HepG2 (cell line): Measurements from ENCODE around the gene TNFAIP3. TPM values are rescaled to one million over a fixed set of nuclear protein-coding genes. Genes with fewer than 3 reads are reported as not detected.

Experiments used
- ATAC-seq: fragments of 200-7000 bp; cut with Tn5 transposase; 3 replicates; pipeline ENCODE4 v1.9.1; 2020; ENCODE audit warnings: mild to moderate bottlenecking, moderate library complexity
- BruUV-seq: library from RNA; stranded (reverse); fragments of 400-500 nt; replicated peaks from 2 replicates; lab custom pipeline; 2021; lab: Mats Ljungman, UMichigan
- CTCF ChIA-PET: fragments of 300-600 bp; formaldehyde crosslinking; extraction: SDS; loops from one replicate; lab custom pipeline; 2021; ENCODE audit warnings: low total read pairs, inconsistent platforms, low intra/inter-chr PET ratio; lab: Yijun Ruan, JAX
- POLR2A ChIA-PET: fragments of 350-600 bp; sonication (Branson Sonifier 250); formaldehyde crosslinking; loops from one replicate; lab custom pipeline; 2020; ENCODE audit warnings: antibody characterized with exemption, inconsistent platforms; lab: Yijun Ruan, JAX
- DNase-seq: peaks from one replicate; pipeline ENCODE4 v3.0.0-alpha.2; 2015; ENCODE audit warnings: low spot score
- FAIRE-seq: peaks from 3 replicates; lab custom pipeline; 2011; peaks lifted over from hg19 to GRCh38; lab: Jason Lieb, UNC
- H2AFZ ChIP-seq: one replicate; pipeline ENCODE4 v1.6.1; 2011; ENCODE audit warnings: low read length, inconsistent platforms
- H3K27ac ChIP-seq: fragments of 300-600 bp; 3 replicates; pipeline ENCODE4 v1.8.0; 2011; ENCODE audit warnings: mixed run types, mild to moderate bottlenecking, mixed read lengths, low read length, inconsistent platforms; ENCODE audit not compliant: insufficient read depth; ENCODE audit errors: extremely low read length
- H3K27me3 ChIP-seq, 2 experiments: fragments of 200-600 bp in 1 of 2; 2 replicates in 1 of 2; 3 replicates in 1 of 2; pipeline versions ENCODE4 v1.6.0 to v1.8.0; 2011; ENCODE audit warnings: low read length in 2 of 2, mild to moderate bottlenecking in 2 of 2, moderate library complexity in 2 of 2, inconsistent platforms in 1 of 2; ENCODE audit not compliant: insufficient read depth in 2 of 2, control insufficient read depth in 1 of 2
- H3K36me3 ChIP-seq, 2 experiments: fragments of 200-600 bp in 1 of 2; replicated peaks in 1 of 2; 2 replicates in 1 of 2; 3 replicates in 1 of 2; pipeline versions ENCODE4 v1.5.1 to v1.8.0; 2011; ENCODE audit warnings: low read length in 2 of 2, inconsistent platforms in 1 of 2; ENCODE audit not compliant: insufficient read depth in 2 of 2, control insufficient read depth in 1 of 2
- H3K4me1 ChIP-seq: 2 replicates; pipeline ENCODE4 v1.5.1; 2012; ENCODE audit warnings: low read length, inconsistent platforms; ENCODE audit not compliant: insufficient read depth
- H3K4me2 ChIP-seq: 2 replicates; pipeline ENCODE4 v1.6.0; 2011; ENCODE audit warnings: low read depth, low read length, inconsistent platforms
- H3K4me3 ChIP-seq, 3 experiments: fragments of 200-600 bp in 1 of 3; sonication (generic), shearing (Covaris generic) in 1 of 3; replicated peaks in 1 of 3; 2 replicates each; pipeline ENCODE4 v1.5.1; 2011 to 2016; ENCODE audit warnings: low read length in 3 of 3, inconsistent platforms in 2 of 3, low read depth in 2 of 3, mild to moderate bottlenecking in 2 of 3, control low read depth in 1 of 3, mixed read lengths in 1 of 3; ENCODE audit not compliant: insufficient read depth in 1 of 3
- H3K79me2 ChIP-seq: one replicate; pipeline ENCODE4 v1.6.1; 2011; ENCODE audit warnings: low read length, inconsistent platforms; ENCODE audit not compliant: insufficient read depth
- H3K9ac ChIP-seq: 2 replicates; pipeline ENCODE4 v1.6.0; 2011; ENCODE audit warnings: mild to moderate bottlenecking, low read depth, low read length, inconsistent platforms; ENCODE audit not compliant: insufficient read depth
- H3K9me3 ChIP-seq: 2 replicates; pipeline ENCODE4 v1.5.1; 2012; ENCODE audit warnings: mild to moderate bottlenecking, low read length
- H4K20me1 ChIP-seq: 2 replicates; pipeline ENCODE4 v1.6.0; 2011; ENCODE audit warnings: inconsistent platforms, mild to moderate bottlenecking, low read length, moderate library complexity; ENCODE audit not compliant: insufficient read depth
- ATF4 ChIP-seq, 2 experiments: fragments of 450-650 bp in 1 of 2; sonication (generic) in 1 of 2; formaldehyde crosslinking; IDR thresholded peaks; 2 replicates each; pipeline versions ENCODE4 v1.5.0 to v1.8.0; 2020 to 2022; ENCODE audit warnings: mild to moderate bottlenecking in 1 of 2, missing genetic modification reagents in 1 of 2
- GTF3A ChIP-seq: sonication (generic); formaldehyde crosslinking; conservative IDR thresholded peaks from 2 replicates; pipeline ENCODE4 v1.4.0; 2020; ENCODE audit warnings: mild to moderate bottlenecking, missing genetic modification reagents
- IRX3 ChIP-seq: sonication (generic); formaldehyde crosslinking; IDR thresholded peaks from 2 replicates; pipeline ENCODE4 v1.8.1; 2023; ENCODE audit warnings: mild to moderate bottlenecking, low read depth, missing genetic modification reagents, borderline replicate concordance
- ISL2 ChIP-seq: sonication (generic); formaldehyde crosslinking; IDR thresholded peaks from 2 replicates; pipeline ENCODE4 v1.5.0; 2020; ENCODE audit warnings: missing genetic modification reagents
- JUND ChIP-seq: sonication (generic); formaldehyde crosslinking; IDR thresholded peaks from 2 replicates; pipeline ENCODE4 v1.8.0; 2022; ENCODE audit warnings: mild to moderate bottlenecking, missing genetic modification reagents
- KLF13 ChIP-seq: sonication (generic); formaldehyde crosslinking; IDR thresholded peaks from 2 replicates; pipeline ENCODE4 v1.4.0; 2020; ENCODE audit warnings: mild to moderate bottlenecking, missing genetic modification reagents
- MED8 ChIP-seq: sonication (generic); formaldehyde crosslinking; IDR thresholded peaks from 2 replicates; pipeline ENCODE4 v1.8.1; 2023; ENCODE audit warnings: mild to moderate bottlenecking, missing genetic modification reagents; ENCODE audit not compliant: insufficient replicate concordance
- NR0B2 ChIP-seq: sonication (generic); formaldehyde crosslinking; IDR thresholded peaks from 2 replicates; pipeline ENCODE4 v1.4.0; 2020; ENCODE audit warnings: mild to moderate bottlenecking, missing genetic modification reagents
- RBAK ChIP-seq: sonication (generic); formaldehyde crosslinking; IDR thresholded peaks from 2 replicates; pipeline ENCODE4 v1.5.1; 2020; ENCODE audit warnings: mild to moderate bottlenecking, missing genetic modification reagents
- SAP130 ChIP-seq: IDR thresholded peaks from 2 replicates; pipeline ENCODE4 v1.6.1; 2016; ENCODE audit warnings: low read depth
- SNAPC2 ChIP-seq: sonication (generic); formaldehyde crosslinking; IDR thresholded peaks from 2 replicates; pipeline ENCODE4 v1.8.1; 2022; ENCODE audit warnings: mild to moderate bottlenecking, missing genetic modification reagents
- ZNF33B ChIP-seq: sonication (generic); formaldehyde crosslinking; IDR thresholded peaks from 2 replicates; pipeline ENCODE4 v1.5.1; 2020; ENCODE audit warnings: mild to moderate bottlenecking, missing genetic modification reagents
- ZNF619 ChIP-seq: sonication (generic); formaldehyde crosslinking; IDR thresholded peaks from 2 replicates; pipeline ENCODE4 v1.4.0; 2020; ENCODE audit warnings: mild to moderate bottlenecking, missing genetic modification reagents
- ZNF644 ChIP-seq: IDR thresholded peaks from 2 replicates; pipeline ENCODE4 v1.6.1; 2016; ENCODE audit warnings: low read depth
- ZNF660 ChIP-seq: sonication (generic); formaldehyde crosslinking; IDR thresholded peaks from 2 replicates; pipeline ENCODE4 v1.5.1; 2020; ENCODE audit warnings: mild to moderate bottlenecking, low read depth, missing genetic modification reagents, borderline replicate concordance
- ZNF770 ChIP-seq: sonication (generic); formaldehyde crosslinking; IDR thresholded peaks from 2 replicates; pipeline ENCODE4 v1.5.0; 2020; ENCODE audit warnings: mild to moderate bottlenecking, missing genetic modification reagents
- ZSCAN21 ChIP-seq: sonication (generic); formaldehyde crosslinking; IDR thresholded peaks from 2 replicates; pipeline ENCODE4 v1.8.0; 2022; ENCODE audit warnings: mild to moderate bottlenecking, missing genetic modification reagents, moderate library complexity, borderline replicate concordance
- ZXDC ChIP-seq: sonication (generic); formaldehyde crosslinking; IDR thresholded peaks from 2 replicates; pipeline ENCODE4 v1.5.0; 2020; ENCODE audit warnings: mild to moderate bottlenecking, missing genetic modification reagents
- WGBS: methylation state at CpG from one replicate; pipeline ENCODE4 v1.1.6; 2017; ENCODE audit warnings: low lambda C conversion rate; 5-methylcytosine and 5-hydroxymethylcytosine counted together
- in situ Hi-C: cut with HindIII; loops from 2 replicates; pipeline ENCODE4 v1.10.0; 2017; ENCODE audit warnings: low pct_unique_long_range_greater_than_20kb; ENCODE audit not compliant: extremely low pct_ligation_motif_present
- intact Hi-C: fragments of 100-400 bp; cut with micrococcal nuclease; formaldehyde crosslinking; loops from one replicate; pipeline ENCODE4 v1.10.0; 2022; ENCODE audit not compliant: unreplicated experiment
- polyA plus RNA-seq, 8 experiments: library from polyadenylated mRNA; depleted of rRNA in 3 of 8; stranded (reverse) in 7 of 8; unstranded in 1 of 8; fragments of >200 nt; fragmentation: Illumina TruSeq in 4 of 8; extraction: Trizol in 4 of 8; gene quantifications; 2 replicates each; pipeline versions ENCODE4 v1.2.1 to v1.2.3, GENCODE V29; 2011 to 2016; ENCODE audit warnings: low read depth in 4 of 8, missing spikeins in 1 of 8, mixed read lengths in 1 of 8; ENCODE audit not compliant: insufficient read depth in 1 of 8
- total RNA-seq, 5 experiments: library from RNA; depleted of rRNA; stranded (reverse); fragments of >200 nt; fragmentation: Illumina TruSeq; extraction: Trizol; gene quantifications; 2 replicates each; pipeline ENCODE4 v1.2.3, GENCODE V29; 2016; ENCODE audit warnings: low read depth in 1 of 5

TNFAIP3 gene
- total and polyA plus RNA-seq, 2 of the 13 experiments (the other 11 are each of a cell fraction or from before 2014, with no cell fraction given), result 28.2 to 47.1 TPM

GRCh38 chr6:137820952-137821351 is 46.1 kb upstream of the TNFAIP3 start:
- H3K36me3 ChIP-seq, result no peaks in the 10 kb centered on the region
- TF ChIP-seq GTF3A (no peak), IRX3 (CRISPR knock-in tag) (no peak), ISL2 (CRISPR knock-in tag) (no peak), RBAK (no peak), KLF13 (no peak), SAP130 (CRISPR knock-in tag) (no peak), ZNF619 (CRISPR knock-in tag) (no peak), MED8 (no peak), ZNF33B (no peak), JUND (CRISPR knock-in tag) (no peak), ZSCAN21 (CRISPR knock-in tag) (no peak), NR0B2 (CRISPR knock-in tag) (no peak), SNAPC2 (CRISPR knock-in tag) (no peak), ZXDC (no peak), ZNF660 (CRISPR knock-in tag) (no peak), ZNF644 (no peak), ATF4 (CRISPR knock-in tag; IDR thresholded peaks at IDR 0.05) (no peak), ZNF770 (CRISPR knock-in tag) (no peak)
- no peaks in the 10 kb centered on the region for H3K9me3 ChIP-seq
- ChIA-PET CTCF (no interaction called here), POLR2A (no interaction called here)
- intact Hi-C loops, result no loop called here
- BruUV-seq, result no TSS peak
- H3K4me3 ChIP-seq, result no peak overlapping the region
- no peak overlapping the region for H3K9ac ChIP-seq
- ATAC-seq (no peak), DNase-seq (no peak), FAIRE-seq (no peak)
- no peaks in the 10 kb centered on the region for H3K79me2 ChIP-seq
- H3K27ac ChIP-seq, result no peak overlapping the region
- no peak overlapping the region for H2AFZ ChIP-seq
- H3K4me1 ChIP-seq, result peaks cover 24% of the 10 kb centered on the region
- H3K4me2 ChIP-seq, result no peak overlapping the region
- in situ Hi-C loops, result no loop called here
- H4K20me1 ChIP-seq, result no peaks in the 10 kb centered on the region
- no peaks in the 10 kb centered on the region for H3K27me3 ChIP-seq
- WGBS, result 75% methylated on average over 1 of the region's 1 CpG
